Tibial nerve (tissue), 4 donors: ENCODE results near the gene KRTAP1-5. TPM values are rescaled to one million over a fixed set of nuclear protein-coding genes. Genes with fewer than 3 reads are reported as not detected.

Experiments
- DNase-seq, 2 donors: peaks; one replicate each; pipeline ENCODE4 v3.0.0-alpha.2; 2019; ENCODE audit warnings: low spot score in 2 of 2
- H3K27ac ChIP-seq, 4 donors: fragments of 200-600 bp; sonication (generic) in 3 of 4; one replicate each; pipeline ENCODE4 v1.5.1; 2017 to 2019; ENCODE audit warnings: mild to moderate bottlenecking in 1 of 4
- H3K27me3 ChIP-seq, 2 donors: fragments of 200-600 bp; sonication (generic) in 1 of 2; one replicate each; pipeline versions ENCODE4 v1.5.1 to v1.6.0; 2017 to 2019
- H3K36me3 ChIP-seq, 3 donors: fragments of 200-600 bp; sonication (generic); one replicate each; pipeline ENCODE4 v1.5.1; 2018 to 2019
- H3K4me1 ChIP-seq, 4 donors: fragments of 200-600 bp; sonication (generic) in 3 of 4; one replicate each; pipeline ENCODE4 v1.5.1; 2017 to 2019
- H3K4me3 ChIP-seq, 4 donors: fragments of 200-600 bp; sonication (generic) in 3 of 4; one replicate each; pipeline ENCODE4 v1.5.1; 2017 to 2019; ENCODE audit warnings: mild to moderate bottlenecking in 1 of 4, moderate library complexity in 1 of 4
- H3K9me3 ChIP-seq, 4 donors: fragments of 200-600 bp; sonication (generic) in 3 of 4; one replicate each; pipeline ENCODE4 v1.5.1; 2017 to 2019
- CTCF ChIP-seq, 5 experiments: fragments of 200-600 bp in 3 of 5; fragments of 450-650 bp in 2 of 5; sonication (generic) in 3 of 5; IDR thresholded peaks; one replicate each; pipeline ENCODE4 v1.5.1; 2016 to 2019; ENCODE audit warnings: antibody characterized with exemption in 5 of 5, mild to moderate bottlenecking in 3 of 5, moderate library complexity in 2 of 5
- EP300 ChIP-seq, 2 donors: sonication (generic); formaldehyde crosslinking; IDR thresholded peaks; one replicate each; pipeline ENCODE4 v1.6.1; 2017; ENCODE audit warnings: antibody characterized with exemption in 2 of 2, mild to moderate bottlenecking in 1 of 2
- POLR2A ChIP-seq, 2 donors: fragments of 450-650 bp; IDR thresholded peaks; one replicate each; pipeline ENCODE4 v1.6.1; 2017; ENCODE audit warnings: antibody characterized with exemption in 2 of 2, mild to moderate bottlenecking in 2 of 2, moderate library complexity in 2 of 2
- WGBS, 2 donors: methylation state at CpG; one replicate each; pipeline ENCODE4 v1.1.5; 2018; 5-methylcytosine and 5-hydroxymethylcytosine counted together
- total RNA-seq, 4 donors: library from RNA; depleted of rRNA; stranded (reverse); fragments of >200 nt; gene quantifications; one replicate each; pipeline ENCODE4 v1.1.0, GENCODE V29; 2016

The KRTAP1-5 gene
- total RNA-seq, 4 donors from 2014 or later: 0.60 TPM; not detected in 3

DNA sequence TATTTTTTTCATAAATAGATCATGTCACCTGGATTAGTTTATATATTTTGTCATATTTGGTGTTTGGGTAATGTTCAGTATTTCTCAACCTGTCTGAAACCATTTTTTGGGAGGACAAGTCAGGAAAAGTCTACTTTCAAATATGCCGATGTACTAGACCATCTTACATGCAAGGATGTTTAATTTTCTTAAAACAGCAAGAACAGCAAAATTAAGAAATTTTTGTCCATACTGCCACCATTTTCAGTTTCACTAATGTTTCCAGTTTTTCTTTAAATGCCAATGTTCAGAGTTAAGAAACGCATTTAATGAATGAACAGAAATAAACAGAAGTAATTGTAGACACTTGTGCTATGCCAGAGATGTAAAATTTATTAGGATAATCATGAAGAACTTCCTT is 33.9 kb downstream of the KRTAP1-5 start:
- no peak for TF ChIP-seq POLR2A (IDR thresholded peaks at IDR 0.05)
- no peak for DNase-seq
- Histone ChIP-seq H3K4me3 (no peak overlapping the region), H3K36me3 (no peaks in the 10 kb centered on the region), H3K9me3 (no peaks in the 10 kb centered on the region), H3K27me3 (peaks cover 0 to 8% of the 10 kb centered on the region in 2 donors), H3K27ac (no peak overlapping the region), H3K4me1 (no peaks in the 10 kb centered on the region)
- 92 to 96% methylated on average over 2 of the region's 2 CpGs for WGBS, 2 donors

- no peak overlapping the region for H3K4me3 ChIP-seq
- H3K4me1 ChIP-seq: no peaks in the 10 kb centered on the region
- H3K27me3 ChIP-seq: peaks cover 0 to 8% of the 10 kb centered on the region in 2 donors
- no peak for TF ChIP-seq CTCF (IDR thresholded peaks at IDR 0.05)
- no peak for TF ChIP-seq POLR2A (IDR thresholded peaks at IDR 0.05)
- no peak for TF ChIP-seq EP300 (IDR thresholded peaks at IDR 0.05)
- no peak for DNase-seq
- H3K36me3 ChIP-seq: no peaks in the 10 kb centered on the region
- H3K9me3 ChIP-seq: no peaks in the 10 kb centered on the region
- H3K27ac ChIP-seq: no peak overlapping the region
- WGBS, 2 donors: 59 to 63% methylated on average over 3 of the region's 3 CpGs
Observed at GRCh38 chr17:40992666-40993065, 34.3 kb downstream of the KRTAP1-5 start.

DNA sequence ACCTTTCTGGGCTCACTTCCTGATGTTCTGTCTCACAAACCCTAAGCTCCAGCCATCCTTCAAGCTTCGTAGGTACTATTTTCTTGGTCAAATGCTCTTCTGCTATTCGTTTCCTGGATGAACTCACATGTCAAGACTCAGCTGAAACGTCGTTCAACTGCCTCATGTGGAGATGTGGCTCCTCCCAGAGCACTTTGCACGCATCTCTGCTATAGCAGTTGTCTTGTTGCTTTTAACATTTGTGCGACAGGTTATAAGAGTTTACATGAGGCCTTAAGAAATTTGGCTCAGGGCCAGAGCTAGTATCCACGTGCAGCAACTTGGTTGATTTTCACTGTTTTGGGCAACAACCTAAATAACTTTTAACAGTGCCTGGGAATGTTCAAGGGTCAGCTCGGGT is 40.1 kb downstream of the KRTAP1-5 start:
- Histone ChIP-seq H3K27ac (no peak overlapping the region), H3K4me1 (no peaks in the 10 kb centered on the region), H3K9me3 (no peaks in the 10 kb centered on the region), H3K36me3 (no peaks in the 10 kb centered on the region), H3K4me3 (no peak overlapping the region), H3K27me3 (no peaks in the 10 kb centered on the region)
- TF ChIP-seq POLR2A (IDR thresholded peaks at IDR 0.05) (no peak), CTCF (IDR thresholded peaks at IDR 0.05) (no peak), EP300 (IDR thresholded peaks at IDR 0.05) (no peak)
- 68 to 70% methylated on average over 8 of the region's 8 CpGs for WGBS, 2 donors
- DNase-seq: no peak

GRCh38 chr17:40984226-40984625 is 42.8 kb downstream of the KRTAP1-5 start, which contains the start of gene KRT40:
Gene KRT40, minus strand, starts transcription at chr17:40984326. Its CDS starts 53 bp downstream, at chr17:40984273.
- H3K4me3 ChIP-seq: no peak within 1 kb of the TSS

GRCh38 chr17:40981115-40981514 is 45.9 kb downstream of the KRTAP1-5 start:
- no peak for TF ChIP-seq EP300 (IDR thresholded peaks at IDR 0.05)
- TF ChIP-seq CTCF (IDR thresholded peaks at IDR 0.05): no peak
- TF ChIP-seq POLR2A (IDR thresholded peaks at IDR 0.05): no peak
- Histone ChIP-seq H3K27me3 (peaks cover 0 to 4% of the 10 kb centered on the region in 2 donors), H3K9me3 (no peaks in the 10 kb centered on the region), H3K4me1 (peaks cover 0 to 10% (median 0%) of the 10 kb centered on the region in 4 donors), H3K36me3 (no peaks in the 10 kb centered on the region), H3K27ac (no peak overlapping the region), H3K4me3 (no peak overlapping the region)
- WGBS, 2 donors: 44 to 51% methylated on average over 5 of the region's 5 CpGs
- no peak for DNase-seq

More at GRCh38 chr17:40984226-40984625, 42.8 kb downstream of the KRTAP1-5 start, which contains the start of gene KRT40:
- no peak within 1 kb of the TSS for H3K27ac ChIP-seq
- no peaks in the 10 kb centered on the region for H3K27me3 ChIP-seq
- no peaks in the 10 kb centered on the region for H3K9me3 ChIP-seq
- peaks cover 0 to 10% (median 0%) of the 10 kb centered on the region in 4 donors for H3K4me1 ChIP-seq
- TF ChIP-seq POLR2A (IDR thresholded peaks at IDR 0.05) (no peak), CTCF (IDR thresholded peaks at IDR 0.05) (no peak), EP300 (IDR thresholded peaks at IDR 0.05) (no peak)
- 49 to 52% methylated on average over 3 of the region's 3 CpGs for WGBS, 2 donors
- DNase-seq: no peak
- no peaks in the 10 kb centered on the region for H3K36me3 ChIP-seq

DNA sequence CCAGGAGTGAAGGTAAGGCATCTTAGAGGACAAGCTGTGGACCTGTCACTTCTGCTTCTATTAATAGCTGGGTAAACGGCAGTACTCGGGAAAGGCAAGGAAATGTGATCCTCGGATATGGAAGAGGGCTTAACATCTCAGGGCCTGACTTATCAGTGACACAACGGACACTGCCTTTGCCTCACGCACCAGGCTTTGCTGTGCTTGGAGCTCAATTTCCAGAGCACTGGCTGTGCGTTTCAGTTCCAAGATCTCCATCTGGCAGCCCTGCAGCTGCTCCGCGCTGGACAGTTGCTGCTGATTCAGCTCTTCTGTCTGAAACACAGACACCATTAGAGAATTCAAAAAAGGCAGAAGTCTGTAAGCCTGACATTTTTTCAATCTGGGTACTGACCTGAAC is 46.4 kb downstream of the KRTAP1-5 start:
- WGBS, 2 donors: 15 to 25% methylated on average over 8 of the region's 8 CpGs
- no peak overlapping the region for H3K4me3 ChIP-seq

More for the DNA sequence above, 46.4 kb downstream of the KRTAP1-5 start:
- no peak overlapping the region for H3K27ac ChIP-seq
- H3K36me3 ChIP-seq: no peaks in the 10 kb centered on the region
- H3K4me1 ChIP-seq: peaks cover 0 to 10% (median 0%) of the 10 kb centered on the region in 4 donors
- no peaks in the 10 kb centered on the region for H3K9me3 ChIP-seq
- DNase-seq: no peak
- peaks cover 0 to 4% of the 10 kb centered on the region in 2 donors for H3K27me3 ChIP-seq
- no peak for TF ChIP-seq POLR2A (IDR thresholded peaks at IDR 0.05)
- TF ChIP-seq CTCF (IDR thresholded peaks at IDR 0.05): no peak
- TF ChIP-seq EP300 (IDR thresholded peaks at IDR 0.05): no peak
